ENCODE measurements around the gene TRIM9. TPM values are rescaled to one million over a fixed set of nuclear protein-coding genes. Genes with fewer than 3 reads are reported as not detected.

Gene TRIM9
- total RNA-seq, 1 experiment from 2014 or later, result 9.8 TPM

GRCh38 chr14:51023964-51024363 is 70.9 kb downstream of the TRIM9 start:
- TF ChIP-seq CTCF (conservative IDR thresholded peaks at IDR 0.05; ENCODE audit: low read depth, low read length) (no peak), EZH2 (IDR thresholded peaks at IDR 0.05; ENCODE audit: borderline replicate concordance, low read depth, low read length, poor library complexity, severe bottlenecking) (no peak)
- BruUV-seq (replicated peaks), result no TSS peak
- no peak overlapping the region for H3K27ac ChIP-seq (ENCODE audit: low read depth, low read length, poor library complexity, severe bottlenecking)
- DNase-seq (ENCODE audit: low spot score), result no peak
- no peaks in the 10 kb centered on the region for H3K27me3 ChIP-seq (replicated peaks; ENCODE audit: insufficient read depth, low read depth, low read length, poor library complexity)
- no peaks in the 10 kb centered on the region for H3K4me1 ChIP-seq (ENCODE audit: insufficient read depth, low read length, poor library complexity, severe bottlenecking)
- ChIA-PET CTCF (no interaction called here), POLR2A (ENCODE audit: low non-redundant PET) (no interaction called here)
- intact Hi-C loops (cut with micrococcal nuclease; ENCODE audit: unreplicated experiment), result no loop called here
- H3K4me3 ChIP-seq (ENCODE audit: low read depth, low read length, poor library complexity, severe bottlenecking), result no peak overlapping the region
- H3K36me3 ChIP-seq (ENCODE audit: insufficient read depth, low read length, poor library complexity, severe bottlenecking), result no peaks in the 10 kb centered on the region
- H3K9me3 ChIP-seq (ENCODE audit: low read depth, low read length, poor library complexity, severe bottlenecking), result no peaks in the 10 kb centered on the region

- Histone ChIP-seq H3K9me3 (ENCODE audit: low read depth, low read length, poor library complexity, severe bottlenecking) (no peaks in the 10 kb centered on the region), H3K27me3 (replicated peaks; ENCODE audit: insufficient read depth, low read depth, low read length, poor library complexity) (no peaks in the 10 kb centered on the region), H3K4me3 (ENCODE audit: low read depth, low read length, poor library complexity, severe bottlenecking) (no peak overlapping the region), H3K4me1 (ENCODE audit: insufficient read depth, low read length, poor library complexity, severe bottlenecking) (no peaks in the 10 kb centered on the region), H3K27ac (ENCODE audit: low read depth, low read length, poor library complexity, severe bottlenecking) (no peak overlapping the region), H3K36me3 (ENCODE audit: insufficient read depth, low read length, poor library complexity, severe bottlenecking) (no peaks in the 10 kb centered on the region)
- no TSS peak for BruUV-seq (replicated peaks)
- POLR2A ChIA-PET (ENCODE audit: low non-redundant PET), result no interaction called here
- TF ChIP-seq CTCF (conservative IDR thresholded peaks at IDR 0.05; ENCODE audit: low read depth, low read length) (no peak), EZH2 (IDR thresholded peaks at IDR 0.05; ENCODE audit: borderline replicate concordance, low read depth, low read length, poor library complexity, severe bottlenecking) (no peak)
- intact Hi-C loops (cut with micrococcal nuclease; ENCODE audit: unreplicated experiment), result no loop called here
- CTCF ChIA-PET, result no interaction called here
- DNase-seq (ENCODE audit: low spot score), result no peak
These were observed 72.1 kb downstream of the TRIM9 start for GRCh38 chr14:51022769-51023168.

- ChIA-PET POLR2A (ENCODE audit: low non-redundant PET) (no interaction called here), CTCF (no interaction called here)
- intact Hi-C loops (cut with micrococcal nuclease; ENCODE audit: unreplicated experiment), result no loop called here
- no TSS peak for BruUV-seq (replicated peaks)
- no peak for DNase-seq (ENCODE audit: low spot score)
- Histone ChIP-seq H3K4me3 (ENCODE audit: low read depth, low read length, poor library complexity, severe bottlenecking) (no peak overlapping the region), H3K36me3 (ENCODE audit: insufficient read depth, low read length, poor library complexity, severe bottlenecking) (no peaks in the 10 kb centered on the region), H3K27ac (ENCODE audit: low read depth, low read length, poor library complexity, severe bottlenecking) (no peak overlapping the region), H3K9me3 (ENCODE audit: low read depth, low read length, poor library complexity, severe bottlenecking) (no peaks in the 10 kb centered on the region), H3K4me1 (ENCODE audit: insufficient read depth, low read length, poor library complexity, severe bottlenecking) (no peaks in the 10 kb centered on the region), H3K27me3 (replicated peaks; ENCODE audit: insufficient read depth, low read depth, low read length, poor library complexity) (no peaks in the 10 kb centered on the region)
- TF ChIP-seq EZH2 (IDR thresholded peaks at IDR 0.05; ENCODE audit: borderline replicate concordance, low read depth, low read length, poor library complexity, severe bottlenecking) (no peak), CTCF (conservative IDR thresholded peaks at IDR 0.05; ENCODE audit: low read depth, low read length) (no peak)
These were observed 74.7 kb downstream of the TRIM9 start for GRCh38 chr14:51020024-51020710.

Data from A673 (cell line).